Activated CD4-positive, alpha-beta T cell treated with anti-CD3 and anti-CD28 coated beads, Interleukin-2, amount 10 ng/mL, durations not matched to agents 7 days and 5 days (primary cell): Measurements from ENCODE around the gene PHF12. TPM values are rescaled to one million over a fixed set of nuclear protein-coding genes. Genes with fewer than 3 reads are reported as not detected.
"Not testable (repeated sequence)": the region's sequence is repeated elsewhere in the genome, so short reads cannot be mapped to it uniquely, and the experiment has no call there.

Experiments
- CTCF ChIA-PET: fragments of 350-600 bp; sonication (Branson Sonifier 250); formaldehyde crosslinking; loops from one replicate; lab custom pipeline; 2021; ENCODE audit warnings: antibody characterized with exemption; lab: Charles Lee
- POLR2A ChIA-PET: fragments of 350-600 bp; sonication (Branson Sonifier 250); formaldehyde crosslinking; loops from one replicate; lab custom pipeline; 2021; ENCODE audit warnings: antibody characterized with exemption; lab: Charles Lee
- DNase-seq: peaks from one replicate; pipeline ENCODE4 v3.0.0-alpha.2; 2020
- H3K27ac Mint-ChIP-seq: one replicate; pipeline ENCODE4 v1.8.0; 2021; ENCODE audit warnings: mild to moderate bottlenecking, moderate library complexity, mixed read lengths
- H3K27me3 Mint-ChIP-seq: one replicate; pipeline ENCODE4 v1.8.0; 2021; ENCODE audit warnings: mixed read lengths
- H3K36me3 Mint-ChIP-seq: one replicate; pipeline ENCODE4 v1.8.0; 2021; ENCODE audit warnings: low read depth, mixed read lengths
- H3K4me1 Mint-ChIP-seq: one replicate; pipeline ENCODE4 v1.8.0; 2021; ENCODE audit warnings: mixed read lengths
- H3K4me3 Mint-ChIP-seq: one replicate; pipeline ENCODE4 v1.8.0; 2021; ENCODE audit warnings: mild to moderate bottlenecking, moderate library complexity, mixed read lengths
- H3K9me3 Mint-ChIP-seq: one replicate; pipeline ENCODE4 v1.8.0; 2021; ENCODE audit warnings: mixed read lengths
- total RNA-seq, 2 experiments: library from RNA; stranded (reverse); gene quantifications; one replicate each; pipeline ENCODE4 v1.2.3, GENCODE V29; 2021

The PHF12 gene
- total RNA-seq, 2 experiments from 2014 or later, result 72.3 to 78.1 TPM

DNA sequence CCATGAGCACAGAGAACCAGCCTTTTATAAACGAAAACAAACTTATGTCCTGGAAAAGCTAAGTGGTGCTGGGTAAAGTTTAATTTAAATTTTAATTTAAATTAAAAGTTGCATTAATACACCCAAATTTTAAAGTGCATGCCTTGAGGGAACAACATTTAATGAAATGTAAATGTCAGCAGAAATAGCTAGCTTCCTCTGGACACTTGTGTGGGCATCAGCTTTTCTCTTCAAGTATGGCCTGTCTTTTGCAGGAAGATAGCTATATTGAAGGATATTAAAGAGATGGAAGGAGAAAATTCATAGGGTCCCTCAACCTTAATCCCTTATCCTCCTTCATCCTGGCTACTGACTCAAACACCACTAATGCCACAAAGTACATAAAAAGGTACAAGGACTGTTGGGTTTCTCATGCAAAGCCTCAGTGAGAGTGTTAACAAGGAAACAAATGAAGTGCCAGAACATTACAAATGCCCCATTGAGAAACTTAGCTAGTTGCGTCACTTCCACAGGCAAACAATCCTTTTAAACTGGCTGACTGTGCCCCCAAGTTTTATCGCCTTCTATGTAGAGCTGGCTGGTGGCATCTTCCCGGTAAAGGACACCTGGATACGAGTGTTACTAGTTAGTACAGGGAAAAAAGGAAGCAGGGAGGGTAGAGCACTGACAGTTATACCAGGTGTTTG is 14.1 kb downstream of the PHF12 start:
- DNase-seq, result no peak
- POLR2A ChIA-PET, result no interaction called here
- peaks cover 75% of the 10 kb centered on the region for H3K4me1 Mint-ChIP-seq
- peaks cover 59% of the 10 kb centered on the region for H3K36me3 Mint-ChIP-seq
- CTCF ChIA-PET, result interaction anchor here (0.6 to 4.1 kb wide), 11 partner anchors 8 to 327 kb away, joined by 3 to 15 read pairs (median 3); partner anchors contain the start of genes FAM222B and PHF12
- H3K4me3 Mint-ChIP-seq, result no peak overlapping the region
- H3K27ac Mint-ChIP-seq, result peak overlapping the region; percentile 41
- H3K9me3 Mint-ChIP-seq, result no peaks in the 10 kb centered on the region
- no peaks in the 10 kb centered on the region for H3K27me3 Mint-ChIP-seq

DNA sequence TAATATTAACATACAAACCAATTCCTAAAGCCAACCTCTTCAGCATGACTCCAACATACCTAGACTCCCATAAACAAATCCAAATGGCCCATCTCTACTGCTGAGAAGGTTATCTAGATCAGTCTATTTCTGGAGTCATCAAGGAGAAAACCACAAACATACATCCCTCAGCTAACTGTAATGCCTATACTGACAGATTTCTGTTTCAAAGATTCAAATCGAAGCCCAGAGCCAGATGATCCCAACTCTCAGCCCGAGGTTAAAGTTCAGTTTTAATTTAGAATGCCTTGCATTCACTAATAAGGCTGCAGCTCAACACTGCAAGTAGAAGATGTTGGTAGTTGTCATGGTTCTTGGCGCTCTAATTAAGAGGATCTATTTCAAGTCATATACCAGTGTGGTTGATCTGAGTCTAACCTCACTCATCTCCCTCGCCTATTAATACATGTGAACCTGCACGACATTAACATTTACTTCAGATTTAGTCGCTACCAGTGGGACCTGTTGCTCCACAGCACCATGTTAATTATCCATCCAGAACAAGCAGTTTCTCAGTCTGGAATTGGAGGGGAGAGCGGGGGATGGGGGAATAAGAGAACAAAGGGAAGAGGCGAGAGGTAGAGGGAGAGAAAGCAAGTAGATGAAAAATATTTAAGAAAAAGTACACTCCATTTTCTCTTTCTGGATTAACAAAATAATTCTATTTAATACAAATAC is 15.4 kb downstream of the PHF12 start:
- DNase-seq, result no peak
- H3K27ac Mint-ChIP-seq, result no peak overlapping the region
- peaks cover 63% of the 10 kb centered on the region for H3K36me3 Mint-ChIP-seq
- peaks cover 65% of the 10 kb centered on the region for H3K4me1 Mint-ChIP-seq
- H3K4me3 Mint-ChIP-seq, result no peak overlapping the region
- POLR2A ChIA-PET, result no interaction called here
- no peaks in the 10 kb centered on the region for H3K9me3 Mint-ChIP-seq
- CTCF ChIA-PET, result interaction anchor here (0.6 to 1.3 kb wide), 5 partner anchors 10 to 226 kb away, joined by 3 read pairs; no protein-coding TSS in a partner anchor
- no peaks in the 10 kb centered on the region for H3K27me3 Mint-ChIP-seq

DNA sequence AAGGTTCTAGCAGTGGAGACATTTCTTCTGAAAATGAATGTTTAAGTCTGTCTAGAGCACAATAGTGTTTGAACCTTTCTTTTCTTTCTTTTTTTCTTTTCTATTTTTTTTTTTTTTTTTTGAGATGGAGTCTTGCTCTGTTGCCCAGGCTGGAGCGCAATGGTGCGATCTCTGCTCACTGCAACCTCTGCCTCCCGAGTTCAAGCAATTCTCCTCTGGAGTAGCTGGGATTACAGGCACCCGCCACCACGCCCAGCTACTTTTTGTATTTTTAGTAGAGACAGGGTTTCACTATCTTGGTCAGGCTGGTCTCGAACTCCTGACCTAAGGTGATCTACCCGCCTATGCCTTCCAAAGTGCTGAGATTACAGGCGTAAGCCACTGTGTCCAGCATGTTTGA is 16.8 kb downstream of the PHF12 start:
- POLR2A ChIA-PET, result not testable (repeated sequence)

DNA sequence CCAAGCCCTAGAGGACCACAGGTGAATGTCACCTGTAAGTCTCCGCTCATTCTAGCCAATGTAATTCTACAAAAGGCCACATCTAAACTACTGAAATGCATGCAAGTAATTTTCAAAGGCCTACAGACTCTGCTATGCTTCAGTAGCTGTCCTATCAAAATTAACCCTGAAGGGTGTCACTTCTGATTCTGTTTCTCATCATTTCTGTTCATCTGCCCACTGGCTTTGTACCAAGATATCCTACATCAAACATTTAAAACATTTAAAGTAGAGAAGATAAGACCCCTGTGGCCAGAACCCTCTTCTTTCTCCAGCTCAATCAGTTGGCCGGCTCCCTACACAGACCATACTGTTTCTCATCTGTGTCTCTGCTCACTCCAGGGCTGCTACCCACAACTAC is 21.5 kb downstream of the PHF12 start:
- Mint-ChIP-seq H3K27ac (peak overlapping the region; percentile 67), H3K36me3 (peaks cover 69% of the 10 kb centered on the region), H3K4me1 (peaks cover 61% of the 10 kb centered on the region), H3K9me3 (peaks cover 9% of the 10 kb centered on the region), H3K27me3 (no peaks in the 10 kb centered on the region), H3K4me3 (no peak overlapping the region)
- POLR2A ChIA-PET, result no interaction called here
- no peak for DNase-seq
- CTCF ChIA-PET, result interaction anchor here (0.9 to 1.8 kb wide), 7 partner anchors 8 to 203 kb away, joined by 3 to 6 read pairs (median 4); no protein-coding TSS in a partner anchor

More for the DNA sequence above, 16.8 kb downstream of the PHF12 start:
- H3K27me3 Mint-ChIP-seq, H3K27ac Mint-ChIP-seq, H3K4me3 Mint-ChIP-seq, H3K9me3 Mint-ChIP-seq, DNase-seq: not testable (repeated sequence)
- Mint-ChIP-seq H3K36me3 (peaks cover 64% of the 10 kb centered on the region), H3K4me1 (peaks cover 59% of the 10 kb centered on the region)
- CTCF ChIA-PET, result interaction anchor here (0.7 to 1.5 kb wide), 2 partner anchors 18 to 32 kb away, joined by 3 to 6 read pairs; partner anchors contain the start of gene DHRS13

DNA sequence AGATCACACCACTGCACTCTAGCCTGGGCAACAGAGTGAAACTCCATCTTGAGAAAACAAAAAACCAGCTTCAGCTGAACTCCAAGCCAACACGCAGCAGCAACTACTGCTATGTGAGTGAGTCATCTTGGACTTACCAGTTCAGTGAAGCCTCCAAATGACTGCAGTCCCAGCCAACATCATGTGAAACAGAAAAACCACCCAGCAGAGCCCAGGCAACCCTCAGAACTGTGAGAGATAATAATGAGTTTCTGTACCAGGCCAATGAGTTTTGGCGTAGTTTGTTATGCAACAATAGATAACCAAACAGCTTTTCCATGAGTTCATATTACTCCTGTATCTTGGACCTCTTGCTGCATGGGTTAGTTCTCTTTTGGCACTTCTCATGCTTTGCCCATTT is 23.3 kb downstream of the PHF12 start:
- ChIA-PET CTCF (interaction anchor here (1.2 to 3.4 kb wide), 6 partner anchors 10 to 200 kb away, joined by 3 to 23 read pairs (median 3); partner anchors contain the start of gene NEK8), POLR2A (no interaction called here)
- Mint-ChIP-seq H3K4me3 (no peak overlapping the region), H3K27ac (peak overlapping the region; percentile 92), H3K9me3 (peaks cover 9% of the 10 kb centered on the region), H3K4me1 (peaks cover 61% of the 10 kb centered on the region), H3K36me3 (peaks cover 70% of the 10 kb centered on the region), H3K27me3 (no peaks in the 10 kb centered on the region)
- no peak for DNase-seq

DNA sequence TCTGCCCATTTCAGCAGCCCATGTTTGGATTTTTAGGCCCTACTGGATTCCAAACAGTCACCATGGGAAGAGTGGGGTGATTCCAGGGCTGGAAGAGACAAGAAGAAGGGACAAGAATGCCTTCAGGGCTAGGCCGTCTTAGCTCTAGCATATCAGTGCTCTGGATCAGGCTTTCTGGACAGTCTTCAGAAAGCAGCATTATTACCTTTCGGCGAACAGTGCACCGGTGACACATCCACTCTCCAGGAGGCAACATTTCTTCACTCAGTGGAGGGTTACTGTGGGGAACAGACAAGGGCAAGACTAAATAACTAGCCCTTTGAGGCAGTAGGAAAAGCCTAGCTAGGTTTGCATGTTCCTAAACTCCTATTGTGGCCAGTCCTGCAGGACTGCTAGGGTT is 24.5 kb downstream of the PHF12 start:
- Mint-ChIP-seq H3K4me3 (no peak overlapping the region), H3K27ac (peak overlapping the region; percentile 92), H3K9me3 (peaks cover 9% of the 10 kb centered on the region), H3K27me3 (no peaks in the 10 kb centered on the region), H3K4me1 (peaks cover 63% of the 10 kb centered on the region), H3K36me3 (peaks cover 72% of the 10 kb centered on the region)
- POLR2A ChIA-PET, result no interaction called here
- no peak for DNase-seq
- CTCF ChIA-PET, result interaction anchor here (0.6 to 3.4 kb wide), 9 partner anchors 9 to 199 kb away, joined by 3 to 23 read pairs (median 4); partner anchors contain the start of gene NEK8

DNA sequence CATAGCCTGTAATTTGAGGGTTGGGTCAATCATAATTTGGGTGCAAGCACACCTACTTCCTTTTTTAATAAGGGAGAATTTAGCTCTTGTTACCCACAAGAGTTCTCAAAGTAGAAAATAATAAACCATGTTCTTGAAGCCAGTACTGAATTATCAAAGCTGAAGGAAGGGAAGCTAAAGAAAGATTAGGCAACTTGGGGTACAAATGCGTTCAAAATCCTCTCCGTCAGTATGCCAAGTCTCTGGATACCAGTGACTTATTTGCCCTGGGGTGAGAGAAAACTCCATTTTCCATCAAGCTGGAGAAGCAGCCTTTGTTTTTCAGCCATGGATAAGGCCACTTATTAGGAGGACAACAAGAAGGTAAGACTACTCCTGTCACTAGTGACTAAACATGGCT is 25.0 kb downstream of the PHF12 start:
- H3K9me3 Mint-ChIP-seq, result peaks cover 9% of the 10 kb centered on the region
- no peak for DNase-seq
- CTCF ChIA-PET, result interaction anchor here (1.0 to 3.4 kb wide), 5 partner anchors 9 to 199 kb away, joined by 3 to 23 read pairs (median 4); partner anchors contain the start of gene NEK8
- H3K4me3 Mint-ChIP-seq, result peak overlapping the region; percentile 28
- peaks cover 72% of the 10 kb centered on the region for H3K36me3 Mint-ChIP-seq
- no peaks in the 10 kb centered on the region for H3K27me3 Mint-ChIP-seq
- POLR2A ChIA-PET, result no interaction called here
- peaks cover 62% of the 10 kb centered on the region for H3K4me1 Mint-ChIP-seq
- H3K27ac Mint-ChIP-seq, result peak overlapping the region; percentile 92

DNA sequence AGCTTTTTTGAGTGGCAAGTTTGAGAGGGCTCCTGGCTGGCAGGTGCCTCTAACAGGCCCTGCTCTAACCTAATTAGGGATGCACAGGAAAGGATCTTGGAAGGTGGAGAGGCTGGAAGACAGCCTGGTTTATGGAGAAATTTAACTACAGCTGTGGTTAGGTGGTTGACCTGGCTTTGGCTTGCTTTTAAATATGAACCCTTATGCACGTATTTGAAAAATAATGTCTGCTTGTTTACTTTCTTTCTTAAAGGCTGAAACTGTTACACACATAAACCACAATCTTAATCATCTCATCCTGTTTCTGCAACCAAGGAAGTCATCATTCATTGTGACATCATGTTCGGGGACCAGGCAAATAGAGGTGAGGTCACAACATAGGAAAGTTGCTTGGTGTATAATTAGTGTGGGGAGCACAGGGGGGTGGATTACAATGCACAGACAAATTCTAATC is 25.4 kb downstream of the PHF12 start:
- peak; percentile 70 for DNase-seq
- Mint-ChIP-seq H3K4me1 (peaks cover 62% of the 10 kb centered on the region), H3K36me3 (peaks cover 76% of the 10 kb centered on the region), H3K27ac (peak overlapping the region; percentile 92), H3K9me3 (peaks cover 9% of the 10 kb centered on the region), H3K27me3 (no peaks in the 10 kb centered on the region), H3K4me3 (peak overlapping the region; percentile 28)
- ChIA-PET POLR2A (no interaction called here), CTCF (interaction anchor here (0.5 to 3.4 kb wide), 10 partner anchors 9 to 198 kb away, joined by 3 to 23 read pairs (median 4); partner anchors contain the start of gene NEK8)

DNA sequence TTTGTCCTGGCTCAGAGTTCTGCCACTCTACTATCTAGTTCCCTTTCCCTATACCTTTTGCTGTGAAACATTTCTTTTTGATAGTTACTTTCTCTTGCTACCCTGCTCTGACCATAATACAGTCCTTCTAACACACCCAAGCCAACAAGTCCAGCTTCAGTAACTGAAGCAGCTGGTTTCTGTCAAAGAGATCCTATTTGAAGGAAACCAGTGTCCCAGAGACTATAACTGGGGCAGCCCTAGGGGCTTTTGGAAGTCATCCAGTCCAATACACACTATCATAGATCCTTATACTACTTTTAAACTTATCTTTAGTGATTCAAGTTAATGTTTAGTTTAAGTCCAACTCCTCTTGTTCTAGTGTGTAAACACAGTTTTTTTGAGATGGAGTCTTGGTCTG is 31.1 kb downstream of the PHF12 start:
- H3K27ac Mint-ChIP-seq, result peak overlapping the region; percentile 44
- no peaks in the 10 kb centered on the region for H3K27me3 Mint-ChIP-seq
- ChIA-PET POLR2A (no interaction called here), CTCF (interaction anchor here (1.0 kb wide), 1 partner anchor 9 kb away, joined by 3 read pairs; no protein-coding TSS in a partner anchor)
- H3K4me3 Mint-ChIP-seq, result no peak overlapping the region
- no peak for DNase-seq
- peaks cover 24% of the 10 kb centered on the region for H3K4me1 Mint-ChIP-seq
- H3K36me3 Mint-ChIP-seq, result peaks cover 77% of the 10 kb centered on the region
- H3K9me3 Mint-ChIP-seq, result no peaks in the 10 kb centered on the region

DNA sequence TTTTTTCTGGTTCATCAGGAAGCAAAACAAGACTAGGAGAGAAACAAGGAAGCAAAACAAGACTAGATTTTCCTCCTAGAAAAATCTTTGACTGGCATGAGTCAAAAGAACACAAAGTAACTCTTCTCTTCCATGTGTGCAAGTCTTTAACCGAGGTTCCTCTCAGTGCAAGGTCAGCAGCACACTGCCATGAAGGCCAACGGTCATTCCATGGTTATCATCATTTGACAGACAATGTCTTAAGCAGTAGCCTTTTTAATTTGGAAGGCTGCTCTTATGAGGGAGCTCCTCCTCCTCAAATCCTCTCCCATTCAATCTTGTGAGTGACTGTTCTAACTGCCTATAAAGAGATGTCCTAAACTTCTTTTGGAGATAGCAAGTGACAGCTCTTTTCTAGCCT is 33.0 kb downstream of the PHF12 start:
- Mint-ChIP-seq H3K36me3 (peaks cover 77% of the 10 kb centered on the region), H3K9me3 (no peaks in the 10 kb centered on the region), H3K4me3 (no peak overlapping the region), H3K27ac (no peak overlapping the region), H3K27me3 (no peaks in the 10 kb centered on the region), H3K4me1 (peaks cover 7% of the 10 kb centered on the region)
- POLR2A ChIA-PET, result no interaction called here
- DNase-seq, result no peak
- CTCF ChIA-PET, result interaction anchor here (1.1 to 4.5 kb wide), 6 partner anchors 9 to 37 kb away, joined by 3 to 24 read pairs (median 5); partner anchors contain the start of gene DHRS13

DNA sequence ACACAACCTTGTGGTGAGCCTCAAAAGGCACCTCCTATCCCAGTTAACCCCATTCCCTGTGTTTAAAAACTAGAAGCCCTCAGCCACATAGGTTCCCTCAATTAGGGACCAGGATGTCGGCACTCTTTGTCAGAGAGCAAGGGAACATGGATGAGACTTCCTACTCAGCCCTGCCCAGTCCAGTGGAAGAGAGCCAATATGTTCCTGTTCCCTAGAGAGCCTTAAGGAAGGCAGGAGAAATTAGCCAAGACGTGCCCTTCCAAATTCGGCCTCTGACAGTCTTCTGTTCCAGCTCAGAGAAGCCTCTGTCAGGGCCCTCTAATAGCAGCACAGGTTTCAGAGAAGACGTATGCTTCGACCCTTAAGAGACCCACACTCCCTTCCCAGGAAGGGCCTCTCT is 33.9 kb downstream of the PHF12 start:
- ChIA-PET POLR2A (no interaction called here), CTCF (interaction anchor here (1.1 to 4.5 kb wide), 9 partner anchors 9 to 190 kb away, joined by 3 to 24 read pairs (median 4); partner anchors contain the start of genes DHRS13 and TLCD1)
- peaks cover 79% of the 10 kb centered on the region for H3K36me3 Mint-ChIP-seq
- H3K27ac Mint-ChIP-seq, result peak overlapping the region; percentile 5
- H3K4me3 Mint-ChIP-seq, result no peak overlapping the region
- H3K9me3 Mint-ChIP-seq, result no peaks in the 10 kb centered on the region
- peaks cover 5% of the 10 kb centered on the region for H3K4me1 Mint-ChIP-seq
- H3K27me3 Mint-ChIP-seq, result no peaks in the 10 kb centered on the region
- DNase-seq, result no peak

DNA sequence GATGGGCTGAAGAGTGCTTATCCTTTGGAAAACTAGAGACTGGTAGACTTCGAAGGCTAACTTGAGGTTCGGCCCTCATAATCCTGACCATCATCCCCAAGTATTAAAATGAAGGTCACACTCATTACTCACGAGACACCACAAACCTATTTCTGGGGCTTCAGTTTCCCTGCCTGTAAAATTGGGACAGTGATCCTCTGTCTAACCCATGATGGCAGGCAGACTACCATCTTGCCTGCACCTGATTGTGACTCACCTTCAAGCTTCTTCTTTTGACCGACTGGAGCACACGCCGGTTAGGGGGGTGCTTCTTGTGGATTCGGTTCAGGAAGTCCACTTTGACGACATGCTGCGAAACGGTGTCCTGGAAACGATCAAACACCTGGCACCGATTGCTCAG is 34.3 kb downstream of the PHF12 start:
- H3K4me3 Mint-ChIP-seq, result no peak overlapping the region
- H3K36me3 Mint-ChIP-seq, result peaks cover 81% of the 10 kb centered on the region
- H3K27ac Mint-ChIP-seq, result no peak overlapping the region
- ChIA-PET POLR2A (no interaction called here), CTCF (interaction anchor here (1.0 to 4.5 kb wide), 7 partner anchors 9 to 190 kb away, joined by 3 to 24 read pairs (median 5); partner anchors contain the start of genes DHRS13 and TLCD1)
- no peak for DNase-seq
- no peaks in the 10 kb centered on the region for H3K27me3 Mint-ChIP-seq
- H3K4me1 Mint-ChIP-seq, result peaks cover 5% of the 10 kb centered on the region
- no peaks in the 10 kb centered on the region for H3K9me3 Mint-ChIP-seq
